ENCODE data around the gene NMRK1.

GRCh38 chr9:75105019-75105540 is 17.1 kb upstream of the NMRK1 start:
- no peak for TF ChIP-seq CTCF (IDR thresholded peaks at IDR 0.05)
- no peak for TF ChIP-seq POLR2A (IDR thresholded peaks at IDR 0.05)

Data from lower leg skin (tissue), 3 donors.